Activated naive CD4-positive, alpha-beta T cell treated with Interleukin-2 at 50 U/mL for 16 hours (primary cell): ENCODE results near the gene PRKAG3.

Source experiments
- DNase-seq: peaks from one replicate; pipeline ENCODE4 v3.0.0-alpha.2; 2020

PRKAG3 gene

DNA sequence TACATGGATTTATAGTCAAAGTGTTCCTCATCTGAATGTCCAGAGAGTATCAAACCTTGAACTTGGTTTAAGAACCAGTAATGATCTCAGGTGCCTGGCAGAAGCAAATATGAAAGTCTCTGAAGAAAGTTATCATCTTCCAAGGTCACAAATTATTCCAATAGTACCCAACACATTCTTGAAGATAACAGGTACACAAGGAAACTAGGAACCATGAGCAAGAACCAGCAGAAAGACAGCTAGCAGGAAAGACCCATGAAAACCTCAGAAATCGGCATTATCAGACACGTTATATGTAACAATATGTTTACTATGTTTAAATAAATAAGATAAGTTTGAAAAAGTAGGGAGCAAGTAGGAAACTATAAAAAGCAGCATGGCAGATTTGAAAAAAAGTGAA lies 5.9 kb upstream of the PRKAG3 start:
- no peak for DNase-seq

DNA sequence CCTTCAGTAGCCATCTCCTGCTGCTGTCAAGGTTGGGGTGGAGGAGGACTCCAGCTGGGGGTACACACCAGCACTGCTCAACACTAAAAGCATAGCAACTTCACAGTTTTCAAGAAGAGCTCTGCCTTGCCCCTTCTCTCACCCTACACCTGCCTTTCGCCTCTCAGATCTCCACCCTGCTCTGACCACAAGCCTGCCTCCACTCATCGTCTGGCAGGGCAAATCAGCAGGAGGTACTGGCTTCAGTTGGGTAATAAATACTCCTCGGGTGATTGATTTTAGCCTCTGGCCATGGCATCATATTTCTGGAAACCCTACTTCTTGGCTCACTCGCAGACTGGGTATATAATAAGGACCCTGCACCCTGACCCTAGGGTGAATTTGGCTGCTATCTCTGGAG lies 3.1 kb upstream of the PRKAG3 start:
- no peak for DNase-seq

DNA sequence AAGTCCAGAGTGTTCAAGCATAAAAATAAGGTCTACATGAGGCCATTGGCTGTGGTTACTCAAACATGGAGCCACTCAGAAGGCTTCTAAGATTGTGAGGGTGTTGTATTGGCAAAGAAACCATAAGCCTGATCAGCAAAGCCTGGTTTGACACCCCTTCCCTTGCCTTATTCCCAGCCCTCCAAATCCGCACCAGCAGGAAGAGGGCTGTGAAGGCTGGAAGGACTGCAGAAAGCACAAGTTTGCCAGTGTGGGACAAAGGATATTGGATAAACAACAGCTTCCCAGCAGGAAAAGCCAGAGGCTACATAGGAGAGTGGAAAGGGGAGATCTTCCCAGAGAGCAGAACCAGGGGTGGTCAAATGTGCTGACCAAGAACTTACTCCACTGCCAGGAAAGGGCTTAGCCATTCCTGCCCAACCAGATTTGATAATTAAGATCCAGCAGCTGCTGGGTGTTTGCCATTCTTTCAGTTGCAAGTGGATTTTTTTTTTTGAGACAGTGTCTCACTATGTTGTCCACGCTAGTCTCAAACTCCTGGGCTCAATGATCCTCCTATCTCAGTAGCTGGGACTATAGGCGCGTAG lies 1.5 kb upstream of the PRKAG3 start:
- no peak for DNase-seq

DNA sequence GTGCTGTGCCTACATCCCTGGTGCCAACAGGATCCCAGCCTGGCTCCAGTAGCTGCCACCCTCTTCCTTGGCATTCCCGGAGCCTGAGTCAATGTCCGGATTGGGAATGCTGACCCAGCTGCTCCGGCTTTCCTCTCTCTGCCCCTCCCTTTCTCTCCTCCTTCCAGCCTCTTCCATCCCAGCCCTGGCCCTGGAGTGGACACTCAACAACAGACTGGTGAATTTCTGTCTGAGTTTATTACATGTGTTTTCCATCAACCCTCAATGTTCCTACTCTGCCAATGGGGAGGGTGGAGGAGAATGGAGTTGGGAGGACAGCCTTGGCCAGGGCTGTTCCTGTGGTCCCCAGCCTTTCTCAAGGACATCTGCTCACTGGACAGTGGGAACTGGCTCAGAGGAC lies 917 bp upstream of the PRKAG3 start:
- no peak for DNase-seq

DNA sequence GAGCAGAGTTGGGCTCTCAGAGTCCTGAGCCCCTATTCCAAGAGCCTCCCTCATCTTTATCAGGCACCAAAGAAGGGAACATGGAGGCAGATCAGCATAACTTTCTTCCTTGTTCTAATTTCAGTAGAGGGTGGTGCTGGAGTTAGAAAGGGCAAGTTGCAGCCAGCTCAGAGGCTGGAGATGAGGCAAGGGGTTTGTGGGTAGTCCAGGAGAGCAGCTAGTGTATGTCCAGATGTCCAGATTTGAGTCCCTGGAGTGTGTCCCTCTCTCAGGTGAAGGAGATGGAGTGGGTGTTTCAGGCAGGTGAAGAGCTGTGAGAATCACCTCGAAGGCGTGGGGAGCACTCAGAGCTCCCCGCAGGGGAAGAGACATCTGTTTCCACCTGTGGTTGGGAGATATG lies 478 bp upstream of the PRKAG3 start:
- no peak for DNase-seq

- no peak for DNase-seq
These were observed 887 bp downstream of the PRKAG3 start for GRCh38 chr2:218830526-218831306.

- DNase-seq, result no peak
These were observed 1.6 kb downstream of the PRKAG3 start for GRCh38 chr2:218829868-218830451.

DNA sequence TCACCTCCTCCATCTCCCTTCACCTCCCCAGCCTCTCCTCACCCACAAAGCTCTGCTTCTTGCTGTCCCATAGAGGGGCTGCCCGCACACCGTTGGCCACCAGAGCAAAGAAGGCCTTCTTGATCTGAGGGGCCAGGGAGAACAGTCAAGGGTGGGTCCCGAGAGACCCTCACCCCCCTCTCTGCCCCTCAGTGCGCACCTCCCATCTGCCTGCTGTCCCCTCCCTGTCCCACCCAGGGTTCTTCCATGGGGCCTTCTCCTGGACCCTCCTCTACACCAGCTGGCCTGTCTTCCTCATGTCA lies 3.2 kb downstream of the PRKAG3 start:
- DNase-seq, result no peak

DNA sequence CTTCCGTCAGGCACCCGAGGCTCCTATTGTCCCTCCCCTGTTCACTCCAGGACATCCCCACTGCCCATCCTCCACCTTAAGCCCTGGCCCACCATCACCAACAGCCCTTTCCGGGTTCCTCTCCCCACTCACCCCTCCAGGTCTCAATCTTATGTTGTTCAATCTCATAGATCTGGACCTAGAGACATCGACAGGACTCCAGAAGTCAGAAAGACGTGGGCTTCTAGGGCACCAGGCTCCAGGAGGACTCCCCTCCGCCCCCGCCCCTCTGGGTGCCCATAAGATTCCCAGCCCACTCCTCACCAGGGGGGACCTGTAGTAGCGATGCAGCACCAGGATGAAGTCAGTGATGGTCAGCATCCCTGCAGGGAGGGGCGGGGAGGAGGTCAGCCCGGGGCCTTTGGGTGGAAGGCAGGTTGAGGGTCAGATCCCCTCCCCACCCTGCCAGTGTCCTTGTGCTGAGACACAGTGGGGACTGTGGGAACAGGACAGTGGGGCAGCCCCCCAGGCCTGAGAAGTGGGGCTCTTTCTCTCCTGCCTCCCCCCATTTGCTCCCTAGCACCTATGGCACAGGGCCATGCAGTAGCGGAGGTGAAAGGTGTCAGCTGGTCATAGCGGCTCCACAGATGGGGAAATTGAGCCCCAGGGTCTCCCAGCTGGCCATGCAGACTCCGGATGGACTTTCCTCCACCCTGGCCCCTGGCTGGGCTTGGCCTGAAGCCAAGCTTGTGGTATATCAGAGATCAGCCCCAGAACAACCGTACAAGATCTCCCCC lies 3.7 kb downstream of the PRKAG3 start:
- DNase-seq, result no peak

GRCh38 chr2:218826791-218827190 lies 4.8 kb downstream of the PRKAG3 start:
- DNase-seq, result no peak

- no peak for DNase-seq
These were observed 7.6 kb downstream of the PRKAG3 start for GRCh38 chr2:218824004-218824403.

DNA sequence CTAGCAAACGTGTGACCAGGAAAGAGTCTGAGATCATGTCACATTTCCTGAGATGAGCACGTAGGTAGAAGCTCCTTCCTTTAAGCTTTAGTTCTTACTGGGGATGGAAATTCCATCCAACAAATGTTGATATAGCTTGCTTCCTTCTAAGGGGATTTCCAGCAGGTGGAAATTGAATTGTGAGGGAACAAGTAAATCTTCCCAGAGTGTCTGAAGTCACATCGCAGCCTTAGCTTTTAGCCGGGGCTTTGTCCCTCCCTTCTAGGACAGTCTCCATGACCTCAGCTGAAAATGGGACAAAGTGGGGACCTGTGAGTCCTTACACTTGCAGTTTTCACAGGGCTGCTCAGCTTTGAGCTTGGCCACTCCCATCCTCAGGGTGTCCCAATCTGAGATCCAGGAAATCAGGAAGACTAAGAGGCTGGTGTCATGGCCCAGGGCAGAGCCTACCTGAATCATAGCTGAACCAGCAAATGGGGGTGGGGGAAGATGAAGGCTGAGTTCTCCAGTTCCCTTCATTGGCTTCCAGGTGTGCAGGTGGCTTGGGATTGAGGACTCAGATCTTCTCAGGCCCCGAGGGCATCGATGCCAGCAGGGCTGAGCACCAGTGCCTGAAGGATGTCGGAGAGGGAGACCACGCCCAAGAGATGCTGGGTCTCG lies 8.3 kb downstream of the PRKAG3 start:
- no peak for DNase-seq

DNA sequence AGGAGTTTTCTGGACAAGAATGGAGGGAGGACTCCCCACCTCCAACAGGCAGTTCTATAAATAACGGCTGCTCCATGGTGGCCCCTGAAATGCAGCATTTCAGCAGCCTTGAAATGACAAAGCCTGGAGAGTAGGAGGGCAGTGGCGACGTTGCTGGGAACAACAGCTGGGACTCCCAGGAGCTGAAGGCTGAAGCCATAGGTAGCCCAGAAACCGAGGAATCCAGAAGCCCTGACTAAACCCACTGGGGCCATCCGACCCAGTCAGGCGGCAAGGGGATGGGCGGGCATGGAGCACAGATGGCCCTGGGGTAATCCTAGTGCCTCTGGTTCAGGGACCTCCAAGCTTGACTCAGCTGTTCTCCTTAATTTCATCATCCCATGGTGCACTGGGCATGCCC lies 9.0 kb downstream of the PRKAG3 start:
- DNase-seq, result no peak

- DNase-seq, result no peak
These were observed 9.9 kb downstream of the PRKAG3 start for GRCh38 chr2:218821605-218822211.

DNA sequence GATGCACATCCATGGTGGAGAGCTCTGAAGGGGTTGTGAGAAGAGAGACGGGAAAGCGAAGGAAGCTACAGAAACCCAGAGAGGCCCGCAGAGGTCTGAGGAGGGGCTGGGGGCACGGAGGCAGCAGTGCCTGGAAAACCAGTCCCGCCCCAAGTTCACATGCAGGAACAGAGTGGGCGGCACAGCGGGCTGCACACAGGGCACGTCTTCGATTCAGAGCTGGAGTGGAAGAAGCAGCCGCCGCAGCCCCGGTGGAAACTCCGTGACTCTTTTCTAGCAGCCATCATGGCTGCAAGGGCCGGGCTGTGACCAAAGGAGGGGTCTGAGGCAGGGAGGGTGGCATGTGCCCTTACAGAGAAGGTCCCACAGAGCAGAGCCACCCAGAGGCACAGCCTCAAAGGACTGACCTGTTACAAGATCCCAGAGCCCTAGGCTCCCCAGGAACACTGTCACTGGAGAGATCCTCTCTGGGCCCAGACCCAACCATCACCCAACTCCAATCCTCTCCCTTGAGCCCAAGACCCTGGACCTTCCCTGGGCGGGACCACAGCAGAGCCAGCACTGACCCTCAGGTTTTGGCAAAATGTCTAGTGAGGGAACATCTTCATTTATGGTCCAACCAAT lies 10.7 kb downstream of the PRKAG3 start:
- no peak for DNase-seq

DNA sequence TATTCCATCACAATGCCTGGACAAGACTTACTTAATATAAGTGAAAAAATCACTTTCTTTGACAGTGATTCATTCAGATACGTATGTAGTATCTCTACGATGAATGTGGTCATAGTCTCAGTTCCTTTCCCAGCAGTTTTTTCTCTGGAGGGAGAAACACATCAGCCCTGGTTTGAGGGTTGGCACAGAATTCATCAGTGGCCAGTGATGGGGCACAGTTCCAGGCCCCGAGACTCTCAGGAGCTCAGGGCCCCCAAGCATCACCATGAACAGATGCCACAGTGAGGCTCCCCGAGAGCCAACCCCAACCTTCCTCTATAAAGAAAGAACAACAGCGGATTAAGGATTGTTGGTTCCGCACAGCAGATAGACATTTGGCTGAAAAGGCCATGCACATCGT lies 12.5 kb downstream of the PRKAG3 start:
- no peak for DNase-seq

DNA sequence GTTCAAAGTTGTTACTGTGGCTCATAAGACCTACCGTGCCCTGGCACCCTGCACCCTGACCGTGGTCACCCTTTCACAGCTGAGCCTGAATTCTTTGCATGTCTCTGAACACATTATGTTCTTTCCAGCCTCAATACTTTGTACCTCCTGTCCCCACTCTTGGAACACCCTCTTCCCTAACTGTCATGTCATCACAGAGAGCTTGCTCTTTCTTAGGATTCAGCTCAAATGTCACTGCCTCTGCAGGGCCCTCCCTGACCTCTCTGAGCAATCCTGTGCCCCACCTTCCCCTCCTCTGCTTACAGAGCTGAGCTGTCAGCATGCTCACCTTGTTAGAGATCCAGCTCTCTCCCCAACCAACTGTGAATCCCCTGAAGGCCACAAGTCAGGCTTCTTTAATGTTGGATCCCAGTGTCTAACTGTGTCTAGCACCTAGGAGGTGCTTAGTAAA lies 15.0 kb downstream of the PRKAG3 start:
- DNase-seq, result no peak

GRCh38 chr2:218815649-218816048 lies 16.0 kb downstream of the PRKAG3 start:
- no peak for DNase-seq

DNA sequence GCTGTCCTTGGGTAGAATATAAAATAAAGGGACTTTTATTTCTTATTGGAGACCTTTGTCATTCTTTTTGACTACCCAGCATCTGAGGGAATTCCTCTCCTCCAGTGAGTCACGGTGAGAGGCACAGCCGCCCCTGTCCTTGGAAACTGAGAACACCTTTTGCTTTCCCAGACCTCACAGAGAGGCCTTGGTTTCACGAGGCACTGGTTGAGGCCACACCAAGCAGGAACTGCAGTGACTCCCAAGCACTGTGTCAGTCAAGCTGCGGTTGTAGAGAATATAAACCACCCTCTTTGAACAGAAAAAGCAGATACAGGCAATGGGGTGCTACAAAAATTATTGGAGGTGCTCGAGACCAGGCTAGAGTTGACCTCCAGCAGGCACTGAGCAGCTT lies 16.4 kb downstream of the PRKAG3 start:
- DNase-seq, result no peak

GRCh38 chr2:218814540-218815243 lies 16.9 kb downstream of the PRKAG3 start:
- no peak for DNase-seq

DNA sequence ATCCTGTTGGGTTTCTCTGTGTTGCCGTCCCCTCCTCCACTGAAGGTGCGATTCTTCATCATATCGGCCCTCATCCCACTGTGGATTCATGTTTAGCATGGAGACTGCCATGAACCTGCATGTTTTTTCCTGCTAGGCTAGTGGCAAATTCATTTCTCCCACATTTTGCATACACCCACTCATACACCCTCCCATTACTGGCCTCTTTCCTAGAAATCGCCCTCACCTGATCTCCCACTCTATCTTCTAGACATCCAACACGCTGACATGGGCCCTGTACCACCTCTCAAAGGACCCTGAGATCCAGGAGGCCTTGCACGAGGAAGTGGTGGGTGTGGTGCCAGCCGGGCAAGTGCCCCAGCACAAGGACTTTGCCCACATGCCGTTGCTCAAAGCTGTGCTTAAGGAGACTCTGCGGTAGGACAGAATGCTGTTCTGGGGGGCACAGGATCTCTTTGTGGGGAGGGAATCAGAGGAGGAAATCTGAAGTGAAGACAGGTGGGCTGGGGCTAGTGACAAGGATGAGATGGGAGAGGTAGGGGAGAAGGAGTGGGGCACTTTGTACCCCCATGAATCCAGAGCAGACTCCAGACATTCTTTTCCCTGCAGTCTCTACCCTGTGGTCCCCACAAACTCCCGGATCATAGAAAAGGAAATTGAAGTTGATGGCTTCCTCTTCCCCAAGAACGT lies 17.7 kb downstream of the PRKAG3 start:
- no peak for DNase-seq
